GM12878 (cell line): ENCODE measurements around the gene LANCL3. TPM values are rescaled to one million over a fixed set of nuclear protein-coding genes. Genes with fewer than 3 reads are reported as not detected.
"Not testable (repeated sequence)": the region's sequence is repeated elsewhere in the genome, so short reads cannot be mapped to it uniquely, and the experiment has no call there.

Source experiments
- ATAC-seq: fragments of 200-7000 bp; cut with Tn5 transposase; 3 replicates; pipeline ENCODE4 v1.9.1; 2020; ENCODE audit warnings: mild to moderate bottlenecking, moderate library complexity
- BruUV-seq: library from RNA; stranded (reverse); fragments of 400-500 nt; replicated peaks from 2 replicates; lab custom pipeline; 2021; lab: Mats Ljungman, UMichigan
- CTCF ChIA-PET: fragments of 300-600 bp; sonication (Branson Sonifier 250); formaldehyde crosslinking; extraction: SDS; loops from one replicate; lab custom pipeline; 2021; ENCODE audit warnings: inconsistent platforms; lab: Yijun Ruan, JAX
- POLR2A ChIA-PET: fragments of 350-600 bp; formaldehyde crosslinking; extraction: SDS; loops from one replicate; lab custom pipeline; 2021; ENCODE audit warnings: inconsistent platforms; lab: Charles Lee
- RAD21 ChIA-PET: fragments of 300-600 bp; sonication (Branson Sonifier 250); formaldehyde crosslinking; loops from one replicate; lab custom pipeline; 2023; ENCODE audit warnings: antibody characterized with exemption; ENCODE audit not compliant: unreplicated experiment; lab: Charles Lee
- SMC1A ChIA-PET: fragments of 300-600 bp; sonication (Branson Sonifier 250); formaldehyde crosslinking; loops from one replicate; lab custom pipeline; 2023; ENCODE audit not compliant: unreplicated experiment, uncharacterized antibody; lab: Charles Lee
- DNase-seq: peaks from one replicate; pipeline ENCODE4 v3.0.0-alpha.2; 2011; ENCODE audit warnings: low read depth, low spot score
- FAIRE-seq: peaks from 3 replicates; lab custom pipeline; 2011; peaks lifted over from hg19 to GRCh38; lab: Jason Lieb, UNC
- H2AFZ ChIP-seq: 2 replicates; pipeline ENCODE4 v1.6.0; 2011; ENCODE audit warnings: low read depth, low read length, control low read depth; ENCODE audit not compliant: control insufficient read depth
- H3K27ac ChIP-seq: 2 replicates; pipeline ENCODE4 v1.5.1; 2011; ENCODE audit warnings: control low read depth; ENCODE audit not compliant: control insufficient read depth, insufficient read depth
- H3K27me3 ChIP-seq, 2 experiments: replicated peaks in 1 of 2; 2 replicates each; pipeline versions ENCODE4 v1.6.0 to v1.6.1; 2011; ENCODE audit warnings: low read length in 1 of 2; ENCODE audit not compliant: control insufficient read depth in 2 of 2, insufficient read depth in 2 of 2
- H3K36me3 ChIP-seq, 2 experiments: 2 replicates each; pipeline ENCODE4 v1.5.1; 2011; ENCODE audit warnings: low read length in 1 of 2; ENCODE audit not compliant: control insufficient read depth in 2 of 2, insufficient read depth in 2 of 2
- H3K4me1 ChIP-seq: 2 replicates; pipeline ENCODE4 v1.6.1; 2011; ENCODE audit warnings: mild to moderate bottlenecking, low read length, moderate library complexity, mixed read lengths; ENCODE audit not compliant: control insufficient read depth, insufficient read depth
- H3K4me2 ChIP-seq: 2 replicates; pipeline ENCODE4 v1.6.0; 2011; ENCODE audit warnings: control low read depth; ENCODE audit not compliant: control insufficient read depth, insufficient read depth
- H3K4me3 ChIP-seq: fragments of 200-600 bp; sonication (generic); 2 replicates; pipeline ENCODE4 v1.5.1; 2016
- H3K79me2 ChIP-seq: 2 replicates; pipeline ENCODE4 v1.6.0; 2011; ENCODE audit warnings: low read length; ENCODE audit not compliant: control insufficient read depth, insufficient read depth
- H3K9ac ChIP-seq: 2 replicates; pipeline ENCODE4 v1.8.0; 2011; ENCODE audit warnings: low read length, control low read depth, mixed read lengths; ENCODE audit not compliant: control insufficient read depth, insufficient read depth
- H3K9me3 ChIP-seq: replicated peaks from 3 replicates; pipeline ENCODE4 v1.5.1; 2011; ENCODE audit warnings: mild to moderate bottlenecking, low read length; ENCODE audit not compliant: control insufficient read depth, insufficient read depth
- H4K20me1 ChIP-seq: 2 replicates; pipeline ENCODE4 v1.6.0; 2011; ENCODE audit not compliant: control insufficient read depth, insufficient read depth
- BACH1 ChIP-seq: fragments of 450-650 bp; IDR thresholded peaks from 2 replicates; pipeline ENCODE4 v1.6.1; 2017; ENCODE audit warnings: mild to moderate bottlenecking, borderline replicate concordance
- BHLHE40 ChIP-seq, 2 experiments: fragments of 450-650 bp in 1 of 2; IDR thresholded peaks; 2 replicates each; pipeline ENCODE4 v1.6.1; 2011 to 2017; ENCODE audit warnings: low read depth in 2 of 2, borderline replicate concordance in 1 of 2, improper control_type of control experiment in 1 of 2, low read length in 1 of 2, mild to moderate bottlenecking in 1 of 2
- FOS ChIP-seq: IDR thresholded peaks from 3 replicates; pipeline ENCODE4 v1.6.1; 2011; ENCODE audit warnings: borderline replicate concordance; ENCODE audit not compliant: insufficient read length; ENCODE audit errors: extremely low read depth
- FOXM1 ChIP-seq: IDR thresholded peaks from 2 replicates; pipeline ENCODE4 v1.6.1; 2012; ENCODE audit warnings: low read depth, mild to moderate bottlenecking, inconsistent platforms, low read length, moderate library complexity
- JUNB ChIP-seq: IDR thresholded peaks from 2 replicates; pipeline ENCODE4 v1.6.1; 2016; ENCODE audit warnings: antibody characterized with exemption, mild to moderate bottlenecking
- SKIL ChIP-seq: fragments of 450-650 bp; IDR thresholded peaks from 2 replicates; pipeline ENCODE4 v1.6.1; 2017; ENCODE audit warnings: mild to moderate bottlenecking, low read depth, inconsistent platforms; ENCODE audit not compliant: poor library complexity, severe bottlenecking
- SRF ChIP-seq, 2 experiments: IDR thresholded peaks; 2 replicates each; pipeline ENCODE4 v1.6.1; 2011; ENCODE audit warnings: low read depth in 2 of 2, low read length in 2 of 2, mild to moderate bottlenecking in 1 of 2, moderate library complexity in 1 of 2
- WGBS: methylation state at CpG from one replicate; pipeline ENCODE4 v1.1.6; 2016; ENCODE audit warnings: low lambda C conversion rate; ENCODE audit not compliant: insufficient replicate concordance, insufficient coverage; ENCODE audit errors: missing lambda C conversion rate; 5-methylcytosine and 5-hydroxymethylcytosine counted together
- in situ Hi-C: fragments of 300-500 bp; cut with MboI; formaldehyde crosslinking; loops from 9 replicates; pipeline ENCODE4 v1.14.3; 2018; ENCODE audit warnings: mixed read lengths
- intact Hi-C: fragments of 100-400 bp; cut with micrococcal nuclease; formaldehyde crosslinking; loops from one replicate; pipeline ENCODE4 v1.14.2; 2022; ENCODE audit not compliant: unreplicated experiment
- polyA plus RNA-seq, 11 experiments: library from polyadenylated mRNA; depleted of rRNA in 4 of 11; unstranded in 6 of 11; stranded (reverse) in 5 of 11; fragments of >200 nt; fragmentation: Nextera tagmentation in 4 of 11; fragmentation: Illumina TruSeq in 1 of 11; extraction: Ambion mirVana in 4 of 11; extraction: Trizol in 1 of 11; gene quantifications; 1 replicate in 1 of 11; 2 replicates in 10 of 11; pipeline versions ENCODE4 v1.2.1 to v1.2.3, GENCODE V29; 2011 to 2016; ENCODE audit warnings: inconsistent platforms in 2 of 11, missing spikeins in 2 of 11, low read depth in 1 of 11
- total RNA-seq, 4 experiments: library from RNA; depleted of rRNA in 3 of 4; stranded (reverse); fragments of >200 nt in 3 of 4; fragmentation: Illumina TruSeq in 1 of 4; extraction: Trizol in 1 of 4; gene quantifications; 2 replicates each; pipeline versions ENCODE4 v1.2.1 to v1.2.3, GENCODE V29; 2013 to 2021

The LANCL3 gene
- total and polyA plus RNA-seq, 10 of the 15 experiments (the other 5 are each of a cell fraction or from before 2014, with no cell fraction given) = not detected

GRCh38 chrX:37543324-37543723 is 28.1 kb upstream of the LANCL3 start:
- POLR2A ChIA-PET = no interaction called here
- Histone ChIP-seq H4K20me1 (no peaks in the 10 kb centered on the region), H3K9ac (no peak overlapping the region), H3K4me2 (no peak overlapping the region), H3K9me3 (no peaks in the 10 kb centered on the region; the same call in 2 of the 3 replicates), H3K79me2 (no peaks in the 10 kb centered on the region), H3K36me3 (no peaks in the 10 kb centered on the region), H3K27me3 (no peaks in the 10 kb centered on the region), H3K4me3 (no peak overlapping the region), H2AFZ (no peak overlapping the region), H3K4me1 (no peaks in the 10 kb centered on the region), H3K27ac (no peak overlapping the region)
- ATAC-seq (no peak), FAIRE-seq (no peak), DNase-seq (no peak)
- TF ChIP-seq BACH1 = no peak
- no peak for TF ChIP-seq SKIL
- no peak for TF ChIP-seq JUNB
- no peak for TF ChIP-seq FOS
- TF ChIP-seq BHLHE40 (IDR thresholded peaks at IDR 0.05; ENCODE audit: borderline replicate concordance in 1 of 2, low read depth in 2 of 2, low read length in 1 of 2) = no peak
- no peak for TF ChIP-seq FOXM1
- TF ChIP-seq SRF (IDR thresholded peaks at IDR 0.05; ENCODE audit: low read depth in 2 of 2, low read length in 2 of 2) = no peak
- SMC1A ChIA-PET = no interaction called here
- in situ Hi-C loops (no loop called here), intact Hi-C loops (no loop called here)
- WGBS = 83% methylated on average over 23 of the region's 23 CpGs
- RAD21 ChIA-PET = no interaction called here
- no TSS peak for BruUV-seq
- CTCF ChIA-PET = no interaction called here

GRCh38 chrX:37544531-37544930 is 26.9 kb upstream of the LANCL3 start:
- H3K36me3 ChIP-seq, H3K4me2 ChIP-seq, H3K9ac ChIP-seq, RAD21 ChIA-PET, BruUV-seq, H3K27ac ChIP-seq, intact Hi-C loops, H3K9me3 ChIP-seq, FAIRE-seq, H3K79me2 ChIP-seq, H3K4me3 ChIP-seq, H2AFZ ChIP-seq, in situ Hi-C loops, H4K20me1 ChIP-seq, ATAC-seq, POLR2A ChIA-PET, CTCF ChIA-PET, H3K27me3 ChIP-seq, SMC1A ChIA-PET, DNase-seq, H3K4me1 ChIP-seq: not testable (repeated sequence)
- WGBS = 71% methylated on average over 1 of the region's 1 CpG
